DND-41 (cell line): Measurements from ENCODE around the gene KCNJ6.

Source experiments
- ATAC-seq: fragments of 200-7000 bp; cut with Tn5 transposase; 3 replicates; pipeline ENCODE4 v1.9.1; 2021; ENCODE audit warnings: low read depth; ENCODE audit not compliant: insufficient read depth
- DNase-seq: peaks from one replicate; pipeline ENCODE4 v3.0.0-alpha.2; 2020
- H2AFZ ChIP-seq: 2 replicates; pipeline ENCODE4 v1.6.0; 2012; ENCODE audit warnings: low read depth, low read length
- H3K27ac ChIP-seq: 2 replicates; pipeline ENCODE4 v1.5.1; 2012; ENCODE audit warnings: low read length, inconsistent platforms
- H3K27me3 ChIP-seq: fragments of 200-600 bp; sonication (generic); 2 replicates; pipeline ENCODE4 v1.6.0; 2012; ENCODE audit warnings: low read length, mild to moderate bottlenecking, inconsistent platforms; ENCODE audit not compliant: insufficient read depth, poor library complexity
- H3K36me3 ChIP-seq: 2 replicates; pipeline ENCODE4 v1.5.1; 2012; ENCODE audit warnings: low read length, inconsistent platforms; ENCODE audit not compliant: insufficient read depth
- H3K4me1 ChIP-seq: 2 replicates; pipeline ENCODE4 v1.5.1; 2012; ENCODE audit warnings: mild to moderate bottlenecking, low read length; ENCODE audit not compliant: insufficient read depth
- H3K4me2 ChIP-seq: 2 replicates; pipeline ENCODE4 v1.6.0; 2012; ENCODE audit warnings: mild to moderate bottlenecking, moderate library complexity, low read length, inconsistent platforms; ENCODE audit not compliant: insufficient read depth
- H3K4me3 ChIP-seq, 2 experiments: fragments of 200-600 bp in 1 of 2; shearing (Covaris generic) in 1 of 2; 2 replicates each; pipeline ENCODE4 v1.5.1; 2012 to 2016; ENCODE audit warnings: inconsistent platforms in 2 of 2, low read length in 2 of 2, mild to moderate bottlenecking in 2 of 2, low read depth in 1 of 2, moderate library complexity in 1 of 2
- H3K79me2 ChIP-seq: 2 replicates; pipeline ENCODE4 v1.6.0; 2012; ENCODE audit warnings: low read length, inconsistent platforms; ENCODE audit not compliant: insufficient read depth
- H3K9ac ChIP-seq: 2 replicates; pipeline ENCODE4 v1.6.0; 2012; ENCODE audit warnings: low read depth, mild to moderate bottlenecking, inconsistent platforms, low read length, moderate library complexity
- H3K9me3 ChIP-seq: 2 replicates; pipeline ENCODE4 v1.5.1; 2012; ENCODE audit warnings: low read length, moderate library complexity, mild to moderate bottlenecking, inconsistent platforms; ENCODE audit not compliant: insufficient read depth, severe bottlenecking
- H4K20me1 ChIP-seq: 2 replicates; pipeline ENCODE4 v1.6.0; 2012; ENCODE audit warnings: low read length; ENCODE audit not compliant: insufficient read depth
- CTCF ChIP-seq: IDR thresholded peaks from 2 replicates; pipeline ENCODE4 v1.5.1; 2012; ENCODE audit warnings: borderline replicate concordance, low read length, moderate library complexity, mild to moderate bottlenecking; ENCODE audit not compliant: poor library complexity, severe bottlenecking; ENCODE audit errors: extremely low read depth
- EZH2 ChIP-seq: IDR thresholded peaks from 3 replicates; pipeline ENCODE4 v1.6.1; 2012; ENCODE audit warnings: borderline replicate concordance, low read depth, mild to moderate bottlenecking, moderate library complexity, low read length, inconsistent platforms; ENCODE audit not compliant: severe bottlenecking

KCNJ6 gene

GRCh38 chr21:37601915-37602314, 314.3 kb downstream of the KCNJ6 start:
- Histone ChIP-seq H3K36me3 (no peaks in the 10 kb centered on the region), H3K27ac (no peak overlapping the region), H3K27me3 (no peaks in the 10 kb centered on the region), H2AFZ (no peak overlapping the region), H3K4me1 (no peaks in the 10 kb centered on the region), H3K4me3 (no peak overlapping the region), H4K20me1 (no peaks in the 10 kb centered on the region), H3K79me2 (no peaks in the 10 kb centered on the region), H3K9me3 (no peaks in the 10 kb centered on the region), H3K9ac (no peak overlapping the region), H3K4me2 (no peak overlapping the region)
- DNase-seq (no peak), ATAC-seq (no peak)
- TF ChIP-seq CTCF: no peak
- no peak for TF ChIP-seq EZH2

- TF ChIP-seq CTCF (no peak), EZH2 (no peak)
- Histone ChIP-seq H3K4me3 (no peak overlapping the region), H3K9ac (no peak overlapping the region), H3K36me3 (no peaks in the 10 kb centered on the region), H3K27ac (no peak overlapping the region), H3K27me3 (no peaks in the 10 kb centered on the region), H3K4me2 (no peak overlapping the region), H3K9me3 (no peaks in the 10 kb centered on the region), H3K4me1 (no peaks in the 10 kb centered on the region), H2AFZ (no peak overlapping the region), H4K20me1 (no peaks in the 10 kb centered on the region), H3K79me2 (no peaks in the 10 kb centered on the region)
- DNase-seq: no peak
- no peak for ATAC-seq
Measured at GRCh38 chr21:37601027-37601426, 315.2 kb downstream of the KCNJ6 start.

GRCh38 chr21:37595944-37596343, 320.3 kb downstream of the KCNJ6 start:
- Histone ChIP-seq H3K9me3 (no peaks in the 10 kb centered on the region), H3K9ac (no peak overlapping the region), H3K27ac (no peak overlapping the region), H3K4me1 (no peaks in the 10 kb centered on the region), H2AFZ (no peak overlapping the region), H3K4me3 (no peak overlapping the region), H4K20me1 (no peaks in the 10 kb centered on the region), H3K27me3 (peaks cover 2% of the 10 kb centered on the region), H3K4me2 (no peak overlapping the region), H3K36me3 (no peaks in the 10 kb centered on the region), H3K79me2 (no peaks in the 10 kb centered on the region)
- no peak for TF ChIP-seq EZH2
- no peak for ATAC-seq
- no peak for DNase-seq

- DNase-seq: no peak
- Histone ChIP-seq H3K9me3 (no peaks in the 10 kb centered on the region), H3K36me3 (no peaks in the 10 kb centered on the region), H2AFZ (no peak overlapping the region), H3K4me2 (no peak overlapping the region), H3K4me1 (no peaks in the 10 kb centered on the region), H3K4me3 (no peak overlapping the region), H4K20me1 (no peaks in the 10 kb centered on the region), H3K79me2 (no peaks in the 10 kb centered on the region), H3K27ac (no peak overlapping the region), H3K27me3 (peaks cover 2% of the 10 kb centered on the region), H3K9ac (no peak overlapping the region)
- ATAC-seq: no peak
- TF ChIP-seq CTCF (no peak), EZH2 (no peak)
Measured at GRCh38 chr21:37594472-37594951, 321.7 kb downstream of the KCNJ6 start.
